Kidney epithelial cell (primary cell): Measurements from ENCODE around the gene AP3B1. TPM values are rescaled to one million over a fixed set of nuclear protein-coding genes. Genes with fewer than 3 reads are reported as not detected.

Experiments
- DNase-seq: peaks from one replicate; pipeline ENCODE4 v3.0.0-alpha.2; 2010; ENCODE audit warnings: low read depth
- H3K27me3 ChIP-seq: 2 replicates; pipeline ENCODE4 v1.6.0; 2011; ENCODE audit warnings: low read length; ENCODE audit not compliant: control insufficient read depth, insufficient read depth
- H3K36me3 ChIP-seq: 2 replicates; pipeline ENCODE4 v1.5.1; 2011; ENCODE audit warnings: low read length; ENCODE audit not compliant: control insufficient read depth, insufficient read depth
- H3K4me3 ChIP-seq: 2 replicates; pipeline ENCODE4 v1.5.1; 2011; ENCODE audit warnings: low read depth, mild to moderate bottlenecking, control low read depth, low read length
- CTCF ChIP-seq: IDR thresholded peaks from 2 replicates; pipeline ENCODE4 v1.5.1; 2011; ENCODE audit warnings: mild to moderate bottlenecking, moderate library complexity, low read length, control low read depth, inconsistent platforms; ENCODE audit not compliant: insufficient read depth, poor library complexity, severe bottlenecking
- total RNA-seq: library from RNA; depleted of rRNA; stranded (reverse); fragments of >200 nt; gene quantifications from 2 replicates; pipeline ENCODE4 v1.2.3, GENCODE V29; 2015

AP3B1 gene
- total RNA-seq, 1 donor from 2014 or later = 36.4 TPM

- Histone ChIP-seq H3K27me3 (no peaks in the 10 kb centered on the region), H3K36me3 (no peaks in the 10 kb centered on the region), H3K4me3 (no peak overlapping the region)
- no peak for TF ChIP-seq CTCF
- DNase-seq = no peak
These were observed 15.3 kb downstream of the AP3B1 start for GRCh38 chr5:78279194-78279593.

GRCh38 chr5:78277715-78278114, 16.8 kb downstream of the AP3B1 start:
- H3K4me3 ChIP-seq = no peak overlapping the region
- DNase-seq = no peak
- TF ChIP-seq CTCF = no peak
- no peaks in the 10 kb centered on the region for H3K27me3 ChIP-seq
- H3K36me3 ChIP-seq = no peaks in the 10 kb centered on the region

DNA sequence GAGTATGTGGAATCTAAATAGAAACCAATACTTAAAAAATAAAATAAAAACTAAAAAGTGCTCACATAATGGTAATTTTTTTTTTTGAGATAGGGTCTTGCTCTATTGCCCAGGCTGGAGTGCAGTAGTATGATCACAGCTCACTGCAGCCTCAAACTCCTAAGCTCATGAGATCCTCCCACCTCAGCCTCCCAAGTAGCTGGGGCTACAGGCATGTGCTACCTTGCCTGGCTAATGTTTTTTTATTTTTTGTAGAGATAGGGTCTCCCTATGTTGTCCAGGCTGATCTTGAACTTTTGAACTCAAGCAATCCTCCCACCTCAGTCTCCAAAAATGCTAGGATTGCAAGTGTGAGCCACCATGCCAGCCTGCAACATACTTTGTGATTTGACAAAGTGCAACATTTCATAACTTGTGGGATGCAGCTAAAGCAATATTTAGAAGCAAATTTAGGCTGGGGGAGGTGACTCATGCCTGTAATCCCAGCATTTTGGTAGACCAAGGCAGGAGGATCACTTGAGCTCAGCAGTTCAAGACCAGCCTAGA, 18.4 kb downstream of the AP3B1 start:
- Histone ChIP-seq H3K36me3 (no peaks in the 10 kb centered on the region), H3K4me3 (no peak overlapping the region), H3K27me3 (no peaks in the 10 kb centered on the region)
- DNase-seq = no peak
- no peak for TF ChIP-seq CTCF

GRCh38 chr5:78274540-78275197, 19.8 kb downstream of the AP3B1 start:
- no peaks in the 10 kb centered on the region for H3K27me3 ChIP-seq
- no peak for TF ChIP-seq CTCF
- H3K4me3 ChIP-seq = no peak overlapping the region
- no peak for DNase-seq
- H3K36me3 ChIP-seq = no peaks in the 10 kb centered on the region

DNA sequence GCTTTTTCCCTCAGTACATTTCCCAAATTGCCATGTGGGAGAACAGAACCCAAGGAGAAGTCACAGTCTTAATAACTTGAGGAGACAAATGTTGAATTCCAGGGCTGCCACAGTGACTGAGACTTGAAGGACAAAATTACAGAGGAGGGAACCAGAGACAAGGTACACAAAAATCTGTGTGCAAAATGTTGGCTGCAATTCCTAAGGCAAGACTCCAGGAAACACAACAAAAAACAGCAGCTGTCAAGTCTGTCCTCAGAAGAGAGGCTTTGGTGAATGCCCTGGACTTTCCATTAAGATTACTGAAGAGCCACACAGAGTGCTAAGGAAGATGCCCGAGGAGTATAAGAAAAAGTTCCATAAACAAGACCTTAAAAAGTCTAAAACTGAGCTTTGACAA, 21.1 kb downstream of the AP3B1 start:
- no peak for DNase-seq
- TF ChIP-seq CTCF = no peak
- H3K36me3 ChIP-seq = no peaks in the 10 kb centered on the region
- no peaks in the 10 kb centered on the region for H3K27me3 ChIP-seq
- no peak overlapping the region for H3K4me3 ChIP-seq

DNA sequence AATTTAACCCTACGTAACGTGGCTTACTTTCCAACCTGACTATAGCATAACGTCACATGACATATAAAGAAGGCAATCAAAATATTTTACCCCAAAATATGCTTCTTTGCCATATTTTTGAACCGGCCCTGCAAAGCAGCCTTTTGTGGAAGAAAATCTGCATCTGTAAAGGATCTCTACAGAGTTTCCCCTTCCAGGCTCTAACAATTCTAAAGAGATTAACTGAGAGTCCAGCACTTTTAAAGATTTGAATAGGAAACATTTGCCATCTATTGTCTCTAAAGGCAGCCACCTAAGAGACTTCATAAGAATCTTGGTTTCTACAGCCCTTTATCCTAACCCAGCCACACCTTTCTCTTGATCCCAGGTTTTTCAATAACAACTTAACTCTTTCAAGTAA, 22.7 kb downstream of the AP3B1 start:
- no peak overlapping the region for H3K4me3 ChIP-seq
- no peaks in the 10 kb centered on the region for H3K36me3 ChIP-seq
- no peak for DNase-seq
- no peak for TF ChIP-seq CTCF
- no peaks in the 10 kb centered on the region for H3K27me3 ChIP-seq
